Measurements from ENCODE around the gene PKHD1.
"Not testable (repeated sequence)": the region's sequence is repeated elsewhere in the genome, so short reads cannot be mapped to it uniquely, and the experiment has no call there.

- TF ChIP-seq CTCF, POLR2A (IDR thresholded peaks at IDR 0.05): not testable (repeated sequence)
Measured at GRCh38 chr6:51853109-51853508, 234.3 kb downstream of the PKHD1 start.
